Central memory CD4-positive, alpha-beta T cell (primary cell): Measurements from ENCODE around the gene ZMYND19.
"Not testable (repeated sequence)": the region's sequence is repeated elsewhere in the genome, so short reads cannot be mapped to it uniquely, and the experiment has no call there.

Experiments used
- DNase-seq: peaks from one replicate; pipeline ENCODE4 v3.0.0; 2022

Gene ZMYND19

GRCh38 chr9:137553654-137554053 lies 36.7 kb downstream of the ZMYND19 start:
- not testable (repeated sequence) for DNase-seq

DNA sequence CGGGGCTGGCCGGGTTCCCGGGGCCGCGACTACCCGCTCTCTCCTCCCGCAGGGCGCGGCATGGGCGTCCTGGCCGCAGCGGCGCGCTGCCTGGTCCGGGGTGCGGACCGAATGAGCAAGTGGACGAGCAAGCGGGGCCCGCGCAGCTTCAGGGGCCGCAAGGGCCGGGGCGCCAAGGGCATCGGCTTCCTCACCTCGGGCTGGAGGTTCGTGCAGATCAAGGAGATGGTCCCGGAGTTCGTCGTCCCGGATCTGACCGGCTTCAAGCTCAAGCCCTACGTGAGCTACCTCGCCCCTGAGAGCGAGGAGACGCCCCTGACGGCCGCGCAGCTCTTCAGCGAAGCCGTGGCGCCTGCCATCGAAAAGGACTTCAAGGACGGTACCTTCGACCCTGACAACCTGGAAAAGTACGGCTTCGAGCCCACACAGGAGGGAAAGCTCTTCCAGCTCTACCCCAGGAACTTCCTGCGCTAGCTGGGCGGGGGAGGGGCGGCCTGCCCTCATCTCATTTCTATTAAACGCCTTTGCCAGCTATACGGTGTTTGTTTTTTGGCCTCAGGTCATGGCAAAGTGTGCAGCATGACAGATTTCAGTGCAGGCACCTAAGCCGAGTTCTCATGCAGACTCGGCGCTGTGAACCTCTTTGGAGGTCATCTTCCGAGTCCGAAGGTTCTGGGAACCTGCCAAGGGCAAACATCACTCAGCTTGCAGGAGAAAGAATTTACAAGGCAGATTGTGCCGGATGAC lies 38.1 kb downstream of the ZMYND19 start:
- peak; percentile 24 for DNase-seq

DNA sequence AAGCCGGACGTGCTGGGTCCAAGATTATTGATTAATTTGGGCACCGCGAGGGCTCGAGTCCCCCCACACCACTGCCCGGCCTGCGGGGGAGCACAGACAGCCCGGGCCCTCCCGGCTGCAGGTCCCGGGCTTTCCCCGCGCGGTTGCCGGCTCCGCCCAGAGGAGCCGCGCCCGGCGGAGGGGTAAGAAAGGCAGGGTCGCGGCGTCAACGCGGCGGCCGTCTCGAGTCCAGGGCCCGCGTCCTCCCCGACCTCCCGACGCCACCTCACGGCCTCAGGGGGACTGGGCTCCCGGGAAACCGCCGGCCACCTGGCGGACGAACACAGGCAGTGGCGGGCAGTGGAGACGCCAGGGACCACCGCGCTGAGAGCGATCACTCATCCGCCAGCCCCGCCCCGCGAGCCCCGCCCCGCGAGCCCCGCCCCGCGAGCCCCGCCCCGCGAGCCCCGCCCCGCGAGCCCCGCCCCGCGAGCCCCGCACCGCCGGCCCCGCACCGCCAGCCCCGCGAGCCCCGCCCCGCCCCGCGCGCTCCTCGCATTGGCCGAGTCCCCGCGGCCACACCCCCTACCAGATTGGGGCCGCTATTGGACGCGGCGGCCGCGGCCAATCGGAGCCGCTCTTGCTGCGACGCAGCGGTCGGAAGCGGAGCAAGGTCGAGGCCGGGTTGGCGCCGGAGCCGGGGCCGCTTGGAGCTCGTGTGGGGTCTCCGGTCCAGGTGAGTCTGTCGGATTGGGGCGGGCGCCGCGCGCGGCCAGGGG lies 38.9 kb downstream of the ZMYND19 start, which contains the start of gene MRPL41:
MRPL41 (plus strand) TSS at position 616 of the 758 bp plus-strand sequence. CDS start 203 bp downstream, outside the sequence.
- DNase-seq = peak; percentile 88

GRCh38 chr9:137550958-137551263 lies 39.4 kb downstream of the ZMYND19 start:
- not testable (repeated sequence) for DNase-seq

DNA sequence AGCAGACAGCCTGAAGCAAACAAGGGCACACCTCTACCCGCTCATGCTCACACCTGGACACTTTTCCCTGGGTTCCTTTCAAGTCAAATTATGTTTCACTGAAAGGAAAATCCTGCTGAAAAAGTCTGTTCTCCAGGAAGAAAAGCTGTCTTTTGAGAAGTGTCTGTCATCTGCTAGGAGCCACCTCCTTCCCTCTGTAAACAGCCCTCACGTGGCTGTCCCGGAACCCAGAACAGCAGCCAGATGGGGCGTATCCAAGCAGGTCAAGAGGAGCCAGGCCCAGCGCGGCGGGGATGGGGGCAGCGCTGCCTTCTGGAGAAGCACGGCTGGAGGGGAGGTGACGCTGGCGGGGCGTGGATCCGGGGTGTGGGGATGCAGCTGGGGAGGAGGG lies 40.1 kb downstream of the ZMYND19 start, which contains the start of gene PNPLA7:
PNPLA7 (minus strand) TSS at position 172 of the 391 bp plus-strand sequence. CDS start 205 bp downstream, outside the sequence.
- DNase-seq = peak; percentile 42

- no peak for DNase-seq
Measured at GRCh38 chr9:137547687-137548543, 42.4 kb downstream of the ZMYND19 start.

DNA sequence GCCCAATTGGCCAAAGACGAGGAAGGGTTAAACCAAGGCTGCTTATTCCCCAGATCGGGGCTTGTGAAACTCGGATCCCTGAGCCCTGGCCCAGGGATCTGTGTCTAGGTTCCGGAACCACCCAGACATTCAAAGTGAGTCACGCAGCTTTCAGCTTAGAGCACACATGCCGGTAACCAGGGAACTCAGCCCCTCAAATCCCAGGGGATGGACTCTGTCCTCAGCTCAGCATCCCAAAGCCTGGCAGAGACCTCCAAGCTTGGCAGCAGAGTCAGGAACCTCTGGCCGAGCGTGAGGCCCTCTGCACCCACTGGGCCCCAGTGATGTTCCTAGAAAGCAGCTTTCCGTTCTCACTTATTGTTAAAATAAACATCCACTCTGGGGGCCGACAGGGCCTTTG lies 45.2 kb downstream of the ZMYND19 start:
- no peak for DNase-seq

- no peak for DNase-seq
Measured at GRCh38 chr9:137544176-137544760, 46.0 kb downstream of the ZMYND19 start.

DNA sequence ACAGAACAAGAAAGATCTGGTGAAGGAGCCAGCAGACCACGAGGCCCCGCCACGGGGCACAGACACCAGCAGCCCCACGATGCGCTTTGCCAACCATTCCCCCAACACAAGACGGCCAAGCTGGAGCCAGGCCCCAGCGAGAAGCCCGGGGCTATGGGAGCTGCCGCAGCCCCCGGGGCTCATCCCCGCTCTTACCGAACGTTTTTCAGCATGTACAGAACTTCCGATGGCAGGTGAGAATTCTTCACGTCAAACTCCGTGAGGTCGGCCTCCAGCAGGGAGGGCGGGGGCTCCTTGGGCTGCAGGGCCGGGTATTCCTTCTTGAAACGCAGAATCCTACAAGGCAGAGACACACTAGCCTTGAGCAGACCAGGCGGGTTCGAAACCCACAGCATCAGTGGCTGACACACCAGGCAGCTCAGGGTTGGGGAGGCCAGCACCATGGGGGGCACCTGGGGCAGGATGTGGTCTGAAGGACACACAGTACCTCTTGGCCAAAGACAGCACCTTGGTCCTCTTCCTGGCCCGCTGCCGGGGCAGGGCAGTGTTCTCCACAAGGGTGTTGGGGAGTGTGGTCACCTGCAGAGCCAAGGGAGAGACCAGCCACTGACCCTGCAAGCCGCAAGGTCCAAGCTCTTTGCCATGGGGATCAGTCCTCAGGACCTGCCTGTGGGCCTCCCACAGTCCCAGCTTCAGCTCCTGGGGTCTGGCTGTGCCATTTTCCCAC lies 46.9 kb downstream of the ZMYND19 start:
- no peak for DNase-seq

- DNase-seq = no peak
Measured at GRCh38 chr9:137542486-137542885, 47.8 kb downstream of the ZMYND19 start.

GRCh38 chr9:137540536-137540935 lies 49.8 kb downstream of the ZMYND19 start:
- no peak for DNase-seq

- no peak for DNase-seq
Measured at GRCh38 chr9:137538058-137538457, 52.3 kb downstream of the ZMYND19 start.

GRCh38 chr9:137536594-137537131 lies 53.6 kb downstream of the ZMYND19 start:
- DNase-seq = not testable (repeated sequence)

- no peak for DNase-seq
Measured at GRCh38 chr9:137535120-137535428, 55.2 kb downstream of the ZMYND19 start.

DNA sequence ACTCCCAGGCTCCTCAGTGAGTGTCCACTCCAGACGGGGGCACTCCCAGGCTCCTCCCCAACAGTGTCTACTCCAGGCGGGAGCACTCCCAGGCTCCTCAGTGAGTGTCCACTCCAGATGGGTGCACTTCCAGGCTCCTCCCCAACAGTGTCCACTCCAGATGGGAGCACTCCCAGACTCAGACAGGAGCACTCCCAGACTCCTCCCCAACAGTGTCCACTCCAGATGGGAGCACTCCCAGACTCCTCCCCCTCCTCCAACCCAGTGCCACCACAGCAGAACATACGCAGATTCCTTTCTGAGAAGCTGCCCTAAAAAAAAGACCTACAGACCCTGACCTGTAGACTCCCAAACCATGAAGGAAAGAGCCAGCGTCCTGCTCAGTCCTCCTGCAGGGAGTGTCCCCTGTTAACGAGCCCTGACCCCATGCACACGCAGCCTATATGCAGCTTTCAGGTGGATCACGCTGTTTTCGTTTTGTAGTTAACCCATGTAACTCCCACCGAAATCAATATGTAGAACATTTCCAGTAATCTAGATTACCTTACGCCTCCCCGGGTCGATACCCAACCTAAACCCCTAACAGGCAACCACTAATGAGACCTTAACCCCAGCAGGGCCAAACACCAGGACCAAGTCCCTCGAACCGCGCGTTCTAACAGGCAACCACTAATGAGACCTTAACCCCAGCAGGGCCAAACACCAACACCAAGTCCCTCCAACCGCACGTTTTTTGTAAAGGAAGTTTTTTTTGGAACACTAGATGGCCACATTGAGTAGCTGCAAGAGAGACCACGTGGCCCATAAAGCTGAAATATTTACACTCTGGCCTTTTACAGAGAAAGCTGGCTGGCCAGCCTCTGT lies 55.8 kb downstream of the ZMYND19 start:
- DNase-seq = peak; percentile 12

GRCh38 chr9:137532891-137533468 lies 57.3 kb downstream of the ZMYND19 start:
- DNase-seq = not testable (repeated sequence)
